GM19438 (cell line): ENCODE measurements around the gene NFATC1.

Experiments
- ATAC-seq: cut with Tn5 transposase; IDR thresholded peaks from one replicate; pipeline ENCODE4 v1.9.1; 2021; ENCODE audit warnings: low read depth; ENCODE audit not compliant: unreplicated experiment

The NFATC1 gene

GRCh38 chr18:79420033-79420745 lies 24.5 kb downstream of the NFATC1 start:
- no peak for ATAC-seq

GRCh38 chr18:79421275-79421857 lies 25.6 kb downstream of the NFATC1 start:
- no peak for ATAC-seq

GRCh38 chr18:79422022-79422782 lies 26.5 kb downstream of the NFATC1 start:
- peak; percentile 70 for ATAC-seq

- ATAC-seq = no peak
Measured at GRCh38 chr18:79422783-79423165, 27.0 kb downstream of the NFATC1 start.

- no peak for ATAC-seq
Measured at GRCh38 chr18:79423211-79424007, 27.7 kb downstream of the NFATC1 start.

- ATAC-seq = no peak
Measured at GRCh38 chr18:79424008-79424565, 28.4 kb downstream of the NFATC1 start.

- no peak for ATAC-seq
Measured at GRCh38 chr18:79424880-79425568, 29.3 kb downstream of the NFATC1 start.

- ATAC-seq = no peak
Measured at GRCh38 chr18:79425569-79425886, 29.8 kb downstream of the NFATC1 start.

- ATAC-seq = no peak
Measured at GRCh38 chr18:79426376-79427300, 30.9 kb downstream of the NFATC1 start.

GRCh38 chr18:79427368-79428225 lies 31.9 kb downstream of the NFATC1 start:
- no peak for ATAC-seq

- no peak for ATAC-seq
Measured at GRCh38 chr18:79428287-79428686, 32.6 kb downstream of the NFATC1 start.

- ATAC-seq = no peak
Measured at GRCh38 chr18:79429381-79429780, 33.7 kb downstream of the NFATC1 start.

- no peak for ATAC-seq
Measured at GRCh38 chr18:79429785-79430281, 34.1 kb downstream of the NFATC1 start.

GRCh38 chr18:79432376-79433120 lies 36.8 kb downstream of the NFATC1 start:
- ATAC-seq = no peak

- no peak for ATAC-seq
Measured at GRCh38 chr18:79433431-79433830, 37.7 kb downstream of the NFATC1 start.

GRCh38 chr18:79434607-79435401 lies 39.1 kb downstream of the NFATC1 start:
- ATAC-seq = no peak
